Activated CD8-positive, alpha-beta memory T cell treated with anti-CD3 and anti-CD28 coated beads, Interleukin-2, amount 50 U/mL, for 24 hours (primary cell): ENCODE data around the gene TENM3.

Source experiments
- DNase-seq: peaks from one replicate; pipeline ENCODE4 v3.0.0-alpha.2; 2020; ENCODE audit errors: extremely low read depth

TENM3 gene

GRCh38 chr4:182400081-182400480, 156.9 kb downstream of the TENM3 start:
- DNase-seq, result no peak

- no peak for DNase-seq
Observed at GRCh38 chr4:182400790-182401189, 157.6 kb downstream of the TENM3 start.

GRCh38 chr4:182404376-182404775, 161.2 kb downstream of the TENM3 start:
- DNase-seq, result no peak

- no peak for DNase-seq
Observed at GRCh38 chr4:182405087-182405486, 161.9 kb downstream of the TENM3 start.

GRCh38 chr4:182409271-182409670, 166.1 kb downstream of the TENM3 start:
- no peak for DNase-seq

- no peak for DNase-seq
Observed at GRCh38 chr4:182411391-182411790, 168.2 kb downstream of the TENM3 start.

GRCh38 chr4:182413550-182413949, 170.3 kb downstream of the TENM3 start:
- no peak for DNase-seq

- DNase-seq, result no peak
Observed at GRCh38 chr4:182415116-182415515, 171.9 kb downstream of the TENM3 start.

- DNase-seq, result no peak
Observed at GRCh38 chr4:182416067-182416466, 172.9 kb downstream of the TENM3 start.

GRCh38 chr4:182418054-182418734, 175.0 kb downstream of the TENM3 start:
- DNase-seq, result no peak

GRCh38 chr4:182420189-182420588, 177.0 kb downstream of the TENM3 start:
- DNase-seq, result no peak

- no peak for DNase-seq
Observed at GRCh38 chr4:182421753-182422152, 178.6 kb downstream of the TENM3 start.

GRCh38 chr4:182425302-182425701, 182.1 kb downstream of the TENM3 start:
- DNase-seq, result no peak

GRCh38 chr4:182426901-182427300, 183.7 kb downstream of the TENM3 start:
- DNase-seq, result no peak

GRCh38 chr4:182427554-182427953, 184.4 kb downstream of the TENM3 start:
- no peak for DNase-seq

GRCh38 chr4:182429896-182430295, 186.7 kb downstream of the TENM3 start:
- DNase-seq, result no peak

GRCh38 chr4:182432819-182433218, 189.6 kb downstream of the TENM3 start:
- no peak for DNase-seq

GRCh38 chr4:182434720-182435119, 191.5 kb downstream of the TENM3 start:
- DNase-seq, result no peak

GRCh38 chr4:182435401-182435800, 192.2 kb downstream of the TENM3 start:
- DNase-seq, result no peak

GRCh38 chr4:182443070-182443469, 199.9 kb downstream of the TENM3 start:
- DNase-seq, result no peak

- no peak for DNase-seq
Observed at GRCh38 chr4:182447767-182448280, 204.6 kb downstream of the TENM3 start.

- no peak for DNase-seq
Observed at GRCh38 chr4:182448281-182449151, 205.3 kb downstream of the TENM3 start.
